ENCODE measurements around the gene DIAPH2. TPM values are rescaled to one million over a fixed set of nuclear protein-coding genes. Genes with fewer than 3 reads are reported as not detected.

The DIAPH2 gene
- total and polyA plus RNA-seq, 2 donors (not counting 1 experiment from before 2014, with no cell fraction given), result 16.8 to 18.5 TPM

DNA sequence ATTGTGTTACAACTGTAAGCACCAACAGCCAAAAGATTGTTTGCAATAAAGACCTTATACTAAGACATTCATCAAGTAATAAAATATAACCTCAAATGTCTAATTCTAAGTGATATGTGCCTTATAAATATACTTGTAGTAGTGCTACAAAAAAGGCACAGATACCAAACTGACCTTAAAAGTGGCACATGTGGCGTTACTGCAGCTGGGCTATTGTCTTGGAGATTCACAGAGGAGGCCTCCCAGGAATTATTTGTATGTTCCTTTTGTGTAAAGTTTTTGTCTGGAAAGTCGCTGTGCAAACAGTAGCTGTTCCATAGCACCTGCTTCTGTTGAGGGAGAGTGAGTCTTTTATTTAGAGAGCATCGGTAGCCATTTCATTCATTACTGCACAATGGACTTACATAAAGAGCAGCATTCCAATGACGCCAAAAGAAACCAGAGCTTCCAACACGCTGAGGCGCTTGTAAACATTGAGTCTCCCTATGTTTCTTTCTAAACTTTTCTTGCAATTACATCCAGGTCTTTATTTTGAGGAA lies 342.8 kb downstream of the DIAPH2 start:
- Histone ChIP-seq H3K4me1 (ENCODE audit: control insufficient read depth, extremely low read depth, insufficient read depth, low read length) (no peaks in the 10 kb centered on the region), H3K36me3 (ENCODE audit: control insufficient read depth, insufficient read depth, low read length) (no peaks in the 10 kb centered on the region), H3K4me2 (ENCODE audit: extremely low read depth, insufficient read depth, low read length) (no peak overlapping the region), H3K27ac (ENCODE audit: insufficient read depth, low read length) (no peak overlapping the region), H3K9me3 (ENCODE audit: control insufficient read depth, insufficient read depth, low read depth, low read length) (no peaks in the 10 kb centered on the region), H2AFZ (ENCODE audit: low read length) (no peak overlapping the region), H3K79me2 (ENCODE audit: control insufficient read depth, insufficient read depth, low read length) (no peaks in the 10 kb centered on the region), H3K27me3 (ENCODE audit: control insufficient read depth, insufficient read depth, low read length) (no peaks in the 10 kb centered on the region), H3K9ac (ENCODE audit: insufficient read depth, low read length) (no peak overlapping the region), H4K20me1 (ENCODE audit: control insufficient read depth, extremely low read depth, insufficient read depth, low read length) (no peaks in the 10 kb centered on the region), H3K4me3 (replicated peaks in 1 of 4; ENCODE audit: control extremely low read depth in 1 of 4, insufficient read depth in 1 of 4, low read depth in 3 of 4, low read length in 4 of 4) (no peak overlapping the region)
- DNase-seq (ENCODE audit: low read depth in 2 of 2), result peak in 1 of 2 donors; percentile 37
- no peak for TF ChIP-seq EZH2 (IDR thresholded peaks at IDR 0.05; ENCODE audit: low read length, missing control alignments)
- TF ChIP-seq, protein P1, sequence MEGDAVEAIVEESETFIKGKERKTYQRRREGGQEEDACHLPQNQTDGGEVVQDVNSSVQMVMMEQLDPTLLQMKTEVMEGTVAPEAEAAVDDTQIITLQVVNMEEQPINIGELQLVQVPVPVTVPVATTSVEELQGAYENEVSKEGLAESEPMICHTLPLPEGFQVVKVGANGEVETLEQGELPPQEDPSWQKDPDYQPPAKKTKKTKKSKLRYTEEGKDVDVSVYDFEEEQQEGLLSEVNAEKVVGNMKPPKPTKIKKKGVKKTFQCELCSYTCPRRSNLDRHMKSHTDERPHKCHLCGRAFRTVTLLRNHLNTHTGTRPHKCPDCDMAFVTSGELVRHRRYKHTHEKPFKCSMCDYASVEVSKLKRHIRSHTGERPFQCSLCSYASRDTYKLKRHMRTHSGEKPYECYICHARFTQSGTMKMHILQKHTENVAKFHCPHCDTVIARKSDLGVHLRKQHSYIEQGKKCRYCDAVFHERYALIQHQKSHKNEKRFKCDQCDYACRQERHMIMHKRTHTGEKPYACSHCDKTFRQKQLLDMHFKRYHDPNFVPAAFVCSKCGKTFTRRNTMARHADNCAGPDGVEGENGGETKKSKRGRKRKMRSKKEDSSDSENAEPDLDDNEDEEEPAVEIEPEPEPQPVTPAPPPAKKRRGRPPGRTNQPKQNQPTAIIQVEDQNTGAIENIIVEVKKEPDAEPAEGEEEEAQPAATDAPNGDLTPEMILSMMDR (conservative IDR thresholded peaks at IDR 0.05 in 1 of 2, IDR thresholded peaks at IDR 0.05 in 1 of 2; ENCODE audit: low read depth in 1 of 2, low read length in 2 of 2), result no peak

DNA sequence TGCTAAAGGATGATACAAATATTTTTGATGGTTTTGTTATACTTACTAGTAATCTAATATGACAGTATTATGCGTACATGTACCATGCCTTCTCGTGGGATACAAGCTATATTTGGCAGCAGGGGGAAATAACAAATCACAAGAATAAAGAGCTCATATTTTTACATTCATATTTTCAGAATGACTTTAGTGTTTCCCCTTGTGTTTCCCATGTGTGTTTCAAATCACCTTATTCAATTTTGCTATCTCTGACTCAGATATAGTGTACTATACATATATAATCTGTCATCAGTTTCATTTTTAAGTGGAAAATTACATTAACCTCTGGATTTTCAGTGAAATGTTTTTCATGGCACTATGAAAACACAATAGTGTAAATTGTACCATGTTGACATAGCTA lies 345.8 kb downstream of the DIAPH2 start:
- no peak for DNase-seq (ENCODE audit: low read depth in 2 of 2)
- Histone ChIP-seq H3K27me3 (ENCODE audit: control insufficient read depth, insufficient read depth, low read length) (no peaks in the 10 kb centered on the region), H3K79me2 (ENCODE audit: control insufficient read depth, insufficient read depth, low read length) (no peaks in the 10 kb centered on the region)

DNA sequence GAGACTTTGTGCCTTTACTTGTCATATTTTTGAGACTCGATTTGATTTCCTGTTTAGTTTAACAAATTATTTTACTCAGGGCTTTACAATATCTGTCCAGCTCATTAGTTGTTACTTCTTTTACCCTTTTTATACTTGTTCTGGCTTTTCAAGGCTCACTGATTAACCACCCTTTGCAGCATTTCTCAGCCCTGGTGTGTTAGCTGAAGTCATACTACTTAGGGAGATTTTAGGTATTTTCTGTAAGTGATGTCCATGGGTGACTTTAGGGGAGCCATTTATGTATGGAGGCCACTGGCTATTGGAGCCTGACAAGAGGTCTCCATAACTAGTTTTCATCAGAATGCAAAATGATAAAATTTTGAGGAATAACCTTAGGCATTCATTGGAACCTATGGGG lies 346.3 kb downstream of the DIAPH2 start:
- Histone ChIP-seq H3K36me3 (ENCODE audit: control insufficient read depth, insufficient read depth, low read length) (no peaks in the 10 kb centered on the region), H3K4me1 (ENCODE audit: control insufficient read depth, extremely low read depth, insufficient read depth, low read length) (no peaks in the 10 kb centered on the region), H3K4me3 (replicated peaks in 1 of 4; ENCODE audit: control extremely low read depth in 1 of 4, insufficient read depth in 1 of 4, low read depth in 3 of 4, low read length in 4 of 4) (no peak overlapping the region), H3K4me2 (ENCODE audit: extremely low read depth, insufficient read depth, low read length) (no peak overlapping the region), H3K79me2 (ENCODE audit: control insufficient read depth, insufficient read depth, low read length) (no peaks in the 10 kb centered on the region), H3K27ac (ENCODE audit: insufficient read depth, low read length) (no peak overlapping the region), H3K9me3 (ENCODE audit: control insufficient read depth, insufficient read depth, low read depth, low read length) (no peaks in the 10 kb centered on the region), H3K27me3 (ENCODE audit: control insufficient read depth, insufficient read depth, low read length) (no peaks in the 10 kb centered on the region), H2AFZ (ENCODE audit: low read length) (no peak overlapping the region), H3K9ac (ENCODE audit: insufficient read depth, low read length) (no peak overlapping the region), H4K20me1 (ENCODE audit: control insufficient read depth, extremely low read depth, insufficient read depth, low read length) (no peaks in the 10 kb centered on the region)
- no peak for DNase-seq (ENCODE audit: low read depth in 2 of 2)
- no peak for TF ChIP-seq EZH2 (IDR thresholded peaks at IDR 0.05; ENCODE audit: low read length, missing control alignments)
- TF ChIP-seq, protein P1 (conservative IDR thresholded peaks at IDR 0.05 in 1 of 2, IDR thresholded peaks at IDR 0.05 in 1 of 2; ENCODE audit: low read depth in 1 of 2, low read length in 2 of 2), result no peak

More for the DNA sequence above, 345.8 kb downstream of the DIAPH2 start:
- no peaks in the 10 kb centered on the region for H3K36me3 ChIP-seq (ENCODE audit: control insufficient read depth, insufficient read depth, low read length)
- H3K9me3 ChIP-seq (ENCODE audit: control insufficient read depth, insufficient read depth, low read depth, low read length), result no peaks in the 10 kb centered on the region
- no peak overlapping the region for H3K4me2 ChIP-seq (ENCODE audit: extremely low read depth, insufficient read depth, low read length)
- no peaks in the 10 kb centered on the region for H3K4me1 ChIP-seq (ENCODE audit: control insufficient read depth, extremely low read depth, insufficient read depth, low read length)
- H4K20me1 ChIP-seq (ENCODE audit: control insufficient read depth, extremely low read depth, insufficient read depth, low read length), result no peaks in the 10 kb centered on the region
- no peak overlapping the region for H3K4me3 ChIP-seq (replicated peaks in 1 of 4; ENCODE audit: control extremely low read depth in 1 of 4, insufficient read depth in 1 of 4, low read depth in 3 of 4, low read length in 4 of 4)
- TF ChIP-seq, protein P1 (conservative IDR thresholded peaks at IDR 0.05 in 1 of 2, IDR thresholded peaks at IDR 0.05 in 1 of 2; ENCODE audit: low read depth in 1 of 2, low read length in 2 of 2), result no peak
- no peak for TF ChIP-seq EZH2 (IDR thresholded peaks at IDR 0.05; ENCODE audit: low read length, missing control alignments)
- no peak overlapping the region for H3K9ac ChIP-seq (ENCODE audit: insufficient read depth, low read length)
- no peak overlapping the region for H3K27ac ChIP-seq (ENCODE audit: insufficient read depth, low read length)
- no peak overlapping the region for H2AFZ ChIP-seq (ENCODE audit: low read length)

All from fibroblast of lung (primary cell).